ENCODE data around the gene LMBR1.

- no peak for TF ChIP-seq CTCF (IDR thresholded peaks at IDR 0.05)
- TF ChIP-seq POLR2AphosphoS5 (IDR thresholded peaks at IDR 0.05; ENCODE audit: low read depth, low read length): no peak
- no peak for TF ChIP-seq REST (IDR thresholded peaks at IDR 0.05; ENCODE audit: insufficient read depth in 1 of 2, low read depth in 2 of 2, low read length in 1 of 2)
These were observed 73.2 kb downstream of the LMBR1 start for GRCh38 chr7:156819733-156820295.
